ENCODE data around the gene RGS7.
A peak's percentile ranks its signal among the peaks of the same experiment; 100 is the strongest.
"Not testable (repeated sequence)": the region's sequence is repeated elsewhere in the genome, so short reads cannot be mapped to it uniquely, and the experiment has no call there.

The RGS7 gene

DNA sequence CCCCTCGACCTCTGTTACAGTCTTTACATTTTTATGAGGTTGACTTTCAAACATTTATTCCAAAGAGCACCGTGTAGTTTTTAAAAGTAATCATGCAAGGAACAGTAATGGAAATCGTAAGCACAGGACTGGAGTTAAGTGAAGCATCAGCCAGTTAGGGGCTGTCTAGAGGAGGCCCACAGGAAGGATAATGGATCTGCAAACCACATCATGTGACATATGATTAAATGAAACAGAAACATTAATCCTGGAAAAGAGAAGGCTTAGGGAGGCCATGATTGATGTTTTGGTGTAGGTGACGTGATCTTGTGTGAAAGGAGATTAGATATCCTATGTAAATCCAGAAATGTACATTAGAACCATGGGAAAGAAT, 25.0 kb downstream of the RGS7 start:
- FAIRE-seq (no peak), DNase-seq (ENCODE audit: low spot score) (no peak)

DNA sequence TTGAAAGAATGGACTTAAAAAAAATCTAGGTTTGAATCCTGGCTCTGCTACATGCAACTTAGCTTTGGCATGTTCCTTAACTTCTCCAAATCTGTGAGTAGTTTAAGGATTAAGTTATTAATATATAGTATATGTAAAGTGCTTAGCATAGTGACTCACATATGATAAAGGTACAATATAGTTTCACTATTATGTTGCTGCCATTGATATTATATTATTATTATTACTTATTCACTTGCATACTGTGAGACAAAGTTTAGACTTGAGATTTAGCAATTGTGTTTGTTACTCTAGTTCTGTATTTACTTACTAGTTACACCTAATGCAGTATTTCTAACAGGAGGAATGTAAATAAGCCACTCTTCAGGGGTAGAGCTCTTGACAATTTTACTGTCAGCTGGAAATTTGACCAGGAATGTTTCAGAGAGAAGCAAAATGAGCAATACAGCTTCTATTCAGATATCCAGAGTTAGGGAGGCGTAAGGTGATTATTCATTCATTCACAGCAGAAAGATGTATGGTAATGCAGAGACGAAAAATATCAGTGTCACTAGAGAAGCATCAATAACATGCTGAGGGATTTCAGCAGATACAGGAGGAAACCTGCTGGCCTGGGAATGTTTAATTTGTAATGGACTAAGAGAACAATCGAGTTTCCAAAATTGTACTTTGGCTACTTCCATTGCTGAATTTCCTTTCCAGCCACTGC, 25.5 kb downstream of the RGS7 start:
- FAIRE-seq (no peak), DNase-seq (ENCODE audit: low spot score) (no peak)

DNA sequence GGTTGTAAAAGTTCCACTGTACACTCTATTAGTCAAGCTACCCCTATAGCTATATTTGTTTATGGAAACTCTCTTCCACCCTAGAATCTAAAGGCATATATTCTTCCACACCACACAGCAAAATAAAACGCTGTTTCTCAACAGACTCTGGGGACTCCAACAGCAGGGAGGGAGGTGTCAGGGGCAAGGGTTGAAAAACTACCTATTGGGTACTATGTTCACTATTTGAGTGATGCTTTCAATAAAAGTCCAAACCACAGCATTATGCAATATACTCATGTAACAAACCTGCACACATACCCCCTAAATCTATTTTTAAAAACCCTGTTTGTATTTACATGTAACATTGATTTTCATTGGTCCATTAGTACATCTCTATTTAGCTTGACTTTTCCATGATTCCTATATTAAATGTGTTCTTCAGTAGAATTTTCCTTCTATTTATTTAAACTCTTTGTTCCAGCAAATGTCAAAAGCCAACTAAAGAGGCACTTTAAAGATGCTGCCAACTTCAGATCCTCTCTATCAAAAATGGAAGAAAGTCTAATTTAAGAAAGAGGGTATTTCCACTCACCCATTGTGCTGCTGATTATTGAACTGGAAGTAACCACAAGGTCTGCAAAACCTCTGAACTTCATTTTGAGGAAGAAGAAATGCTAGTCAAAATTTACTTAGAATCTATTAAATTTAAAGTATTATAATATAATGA, 26.2 kb downstream of the RGS7 start:
- FAIRE-seq (no peak), DNase-seq (ENCODE audit: low spot score) (no peak)

DNA sequence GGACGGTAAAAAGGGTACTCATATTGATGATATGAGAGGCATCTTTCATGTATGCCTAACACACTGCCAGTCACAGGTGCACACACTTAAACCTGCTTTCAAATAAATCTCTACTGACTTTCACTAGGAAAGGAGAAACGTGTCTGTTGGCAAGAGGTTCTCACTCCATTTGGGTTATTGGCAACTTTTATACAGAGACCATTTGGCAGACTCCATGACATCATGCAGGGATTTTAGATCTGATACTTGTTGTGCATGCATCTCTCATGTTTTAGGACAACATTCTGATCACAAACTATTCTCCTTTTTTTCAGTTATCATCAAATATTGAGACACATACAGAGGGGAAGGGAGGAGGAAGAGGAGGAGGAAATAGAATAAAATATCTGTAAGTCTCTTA, 31.5 kb downstream of the RGS7 start:
- no peak for FAIRE-seq
- no peak for DNase-seq (ENCODE audit: low spot score)

DNA sequence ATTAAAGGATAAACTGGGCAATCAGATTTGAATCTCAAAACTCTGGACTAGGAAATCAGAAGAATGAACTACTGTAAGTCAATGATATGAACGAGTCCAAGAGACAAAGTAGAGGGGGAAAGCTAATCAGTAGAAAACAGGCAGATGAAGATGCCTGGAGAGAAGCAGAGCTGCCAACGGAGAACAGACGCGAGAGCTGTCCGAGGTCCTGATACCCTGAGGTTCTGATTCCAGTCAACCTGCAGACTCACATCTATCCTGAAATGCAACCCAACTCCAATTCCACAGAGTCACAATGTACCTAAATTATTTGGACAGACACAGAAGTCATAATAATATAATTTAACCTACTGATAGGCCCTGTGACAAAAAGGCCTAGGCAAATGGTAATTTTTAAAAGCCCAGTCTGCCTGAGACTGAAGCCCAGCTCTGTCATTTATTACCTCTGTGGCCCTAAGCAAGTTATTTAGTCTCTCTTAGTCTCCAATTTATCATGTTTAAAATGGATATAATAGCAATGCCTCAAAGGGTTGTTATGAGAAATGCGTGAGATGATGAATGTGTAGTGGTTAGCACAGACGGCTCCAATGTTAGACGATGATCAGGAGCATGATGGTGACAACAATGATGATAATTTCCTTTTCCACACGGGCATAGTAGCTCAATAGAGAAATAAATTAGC, 33.4 kb downstream of the RGS7 start:
- no peak for DNase-seq (ENCODE audit: low spot score)
- no peak for FAIRE-seq

DNA sequence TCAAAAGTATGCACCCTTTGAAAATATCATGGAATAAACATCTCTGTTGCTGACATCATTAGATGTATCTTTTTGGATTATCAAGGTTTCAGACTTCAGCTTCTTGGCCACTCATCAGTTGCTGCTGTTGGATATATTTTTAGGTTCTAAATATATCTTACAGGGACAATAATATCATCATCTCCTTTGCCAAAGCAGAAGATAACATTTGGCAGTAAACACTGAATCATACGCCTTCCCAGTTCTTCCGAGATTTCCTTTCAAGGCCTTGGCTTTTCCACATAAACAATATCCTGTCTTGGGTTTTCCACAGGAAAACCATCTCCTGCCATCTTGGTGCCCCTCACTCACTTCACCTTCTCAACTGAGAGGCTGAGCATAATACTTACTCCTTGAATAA, 39.3 kb downstream of the RGS7 start:
- DNase-seq (ENCODE audit: low spot score) (no peak), FAIRE-seq (no peak)

DNA sequence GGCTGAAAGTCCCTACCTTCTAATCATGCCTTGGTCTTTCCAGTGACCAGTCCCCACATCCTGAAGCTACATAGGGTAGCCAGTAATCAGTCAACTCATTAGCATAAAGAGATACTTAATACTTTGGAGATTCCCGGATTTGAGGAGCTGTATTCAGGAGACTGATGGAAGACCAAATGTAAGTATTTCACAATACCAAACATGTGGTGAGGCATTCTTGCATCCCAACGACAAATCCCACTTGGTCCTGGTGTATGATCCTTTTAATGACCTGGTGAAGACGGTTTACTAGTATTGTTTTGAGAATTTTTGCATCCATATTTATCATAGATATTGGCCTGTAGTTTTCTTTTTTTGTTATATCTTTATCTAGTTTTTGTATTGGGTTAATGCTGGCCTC, 40.6 kb downstream of the RGS7 start:
- no peak for FAIRE-seq

DNA sequence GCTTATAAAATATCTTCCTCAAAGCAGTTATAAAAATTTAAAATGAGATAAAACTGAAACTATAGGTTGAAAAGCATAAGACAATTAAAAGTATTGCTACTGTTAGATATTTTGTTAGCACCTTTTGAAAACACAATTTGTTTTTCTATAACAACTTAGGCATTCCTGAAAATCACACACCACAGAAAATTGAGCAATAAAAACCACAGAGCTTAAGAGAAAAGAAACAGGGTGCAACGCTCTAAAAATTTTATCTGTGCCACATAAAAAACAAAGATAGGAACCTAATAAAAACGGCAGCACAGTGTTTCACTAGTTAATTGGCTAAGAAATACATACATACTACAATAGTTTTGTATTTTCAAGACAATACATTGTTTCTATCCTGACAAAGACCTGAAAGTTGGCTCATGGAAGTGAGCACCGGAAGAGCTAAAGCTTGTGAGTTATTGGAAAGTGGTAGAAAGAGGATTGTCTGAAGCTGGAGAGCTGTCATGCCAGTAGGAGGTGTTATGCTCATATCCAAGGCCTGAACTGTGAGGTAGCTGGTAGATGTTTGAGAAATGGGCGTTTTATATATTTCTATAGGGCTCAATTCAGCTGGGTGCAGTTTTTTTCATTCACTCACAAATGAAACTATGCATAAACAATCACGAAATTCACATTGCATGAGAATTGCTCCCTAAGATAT, 45.8 kb downstream of the RGS7 start:
- FAIRE-seq (no peak), DNase-seq (ENCODE audit: low spot score) (no peak)

More for the DNA sequence above, 40.6 kb downstream of the RGS7 start:
- DNase-seq (ENCODE audit: low spot score), result no peak

DNA sequence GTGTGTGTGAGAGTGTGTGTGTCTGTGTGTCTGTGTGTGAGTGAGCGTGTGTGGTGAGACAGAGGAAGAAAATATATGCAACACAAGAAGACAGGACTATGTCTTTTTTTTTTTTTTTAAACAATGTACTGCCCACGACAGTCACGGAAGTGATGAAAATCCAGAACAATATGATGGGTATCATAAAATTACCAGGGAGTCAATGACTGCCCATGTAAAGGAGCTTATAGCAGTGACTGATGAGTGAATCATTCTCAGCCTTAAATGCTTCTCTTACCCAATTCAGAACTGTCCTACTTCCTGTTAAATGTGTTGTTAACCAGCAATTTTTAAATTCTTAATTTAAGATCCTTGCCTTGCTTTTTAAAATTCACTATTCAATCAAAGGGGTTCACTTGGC, 46.6 kb downstream of the RGS7 start:
- no peak for FAIRE-seq
- peak; percentile 38 for DNase-seq (ENCODE audit: low spot score)

DNA sequence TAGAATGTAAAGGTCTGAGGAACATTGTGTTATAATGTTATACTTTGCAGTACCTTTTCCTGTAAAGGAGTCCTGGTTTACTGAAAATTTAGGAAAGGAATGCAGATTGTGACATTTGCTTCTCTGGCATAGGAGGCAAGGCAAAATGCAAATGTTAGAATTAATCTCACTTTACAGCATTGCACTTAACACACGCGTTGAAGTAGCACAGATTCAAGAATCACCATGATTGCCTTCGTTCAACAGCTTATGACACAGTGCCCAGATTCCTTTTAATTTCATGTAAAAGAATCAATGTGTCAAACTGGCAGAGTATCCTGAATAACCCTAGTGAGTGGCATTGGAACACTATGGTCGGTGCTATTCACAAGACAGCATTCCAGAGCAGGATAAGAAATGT, 47.4 kb downstream of the RGS7 start:
- DNase-seq (ENCODE audit: low spot score), result no peak
- FAIRE-seq, result no peak

DNA sequence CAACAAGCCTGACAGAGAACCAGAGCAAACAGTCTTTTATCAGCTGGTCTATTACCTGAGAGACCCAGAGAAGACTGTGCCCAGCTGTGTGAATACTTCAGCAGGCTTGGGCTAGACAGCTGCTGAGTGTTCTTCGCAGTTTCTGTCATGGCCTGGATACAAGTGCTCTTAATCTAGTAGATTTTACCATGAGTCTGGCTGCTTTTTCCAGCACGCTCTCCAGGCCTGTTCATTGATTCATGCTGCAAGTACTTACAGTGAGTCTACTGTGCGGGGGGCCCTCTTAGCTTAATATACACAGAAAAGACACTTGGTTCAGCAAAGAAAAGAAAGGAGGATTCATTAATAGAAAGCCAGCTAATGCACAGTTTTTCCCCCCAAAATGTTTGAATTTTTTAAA, 48.5 kb downstream of the RGS7 start:
- FAIRE-seq (no peak), DNase-seq (ENCODE audit: low spot score) (no peak)

DNA sequence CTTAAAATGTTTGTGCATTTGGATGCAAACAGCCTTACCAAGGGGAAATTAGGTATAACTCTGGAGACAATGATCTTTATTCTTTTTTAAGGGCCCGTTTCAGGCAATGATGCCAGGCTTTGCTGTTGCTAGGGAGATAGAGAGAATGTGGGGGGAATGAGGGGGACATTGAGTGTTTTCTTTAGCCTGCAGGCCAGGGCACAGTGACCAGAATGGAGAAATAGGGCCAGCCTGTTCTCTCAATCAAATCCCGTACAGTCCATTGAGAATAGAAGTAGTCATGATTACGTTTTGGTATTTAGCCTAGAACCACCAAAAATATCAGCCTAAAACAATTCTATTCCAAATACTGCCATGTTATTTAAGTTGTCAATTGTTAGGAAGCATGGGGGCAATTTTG, 49.0 kb downstream of the RGS7 start:
- no peak for DNase-seq (ENCODE audit: low spot score)
- FAIRE-seq, result no peak

DNA sequence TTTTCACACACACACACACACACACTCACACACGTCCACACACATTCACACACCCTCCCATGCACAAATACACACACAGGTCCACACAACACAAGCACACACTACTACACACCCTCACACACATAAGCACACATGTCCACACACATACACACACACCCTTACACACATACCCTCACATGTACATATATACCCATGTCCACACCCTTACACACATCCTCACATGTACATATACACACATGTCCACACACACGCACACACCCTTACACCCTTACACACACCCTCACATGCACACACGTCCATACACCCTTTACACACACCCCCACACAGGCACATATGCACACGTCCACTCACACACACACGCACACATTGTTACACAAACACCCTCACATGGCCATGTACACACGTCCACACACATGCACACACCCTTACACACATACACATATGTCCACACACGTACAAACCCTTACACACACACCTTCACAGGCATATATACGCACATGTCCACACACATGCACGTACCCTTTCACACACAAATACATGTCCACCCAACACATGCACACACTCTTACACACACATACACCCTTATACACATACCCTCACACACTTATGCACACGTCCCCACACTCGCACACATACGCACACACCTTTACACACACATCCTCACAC, 50.7 kb downstream of the RGS7 start:
- DNase-seq (ENCODE audit: low spot score) (no peak), FAIRE-seq (no peak)

DNA sequence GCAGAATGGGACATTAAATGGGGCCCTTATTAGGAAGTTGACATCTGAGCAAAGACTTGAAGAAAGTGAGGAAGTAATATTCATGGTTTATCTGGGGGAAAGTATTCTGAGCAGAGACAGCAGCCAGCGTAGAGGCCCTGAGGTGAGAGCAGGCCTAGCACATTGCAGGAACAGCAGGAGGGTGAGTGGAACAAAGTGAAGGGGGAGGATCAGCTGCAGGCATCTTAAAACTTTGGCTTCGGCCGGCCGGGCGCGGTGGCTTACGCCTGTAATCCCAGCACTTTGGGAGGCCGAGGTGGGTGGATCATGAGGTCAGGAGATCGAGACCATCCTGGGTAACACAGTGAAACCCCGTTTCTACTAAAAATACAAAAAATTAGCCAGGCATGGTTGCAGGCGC, 55.0 kb downstream of the RGS7 start:
- not testable (repeated sequence) for DNase-seq (ENCODE audit: low spot score); FAIRE-seq

DNA sequence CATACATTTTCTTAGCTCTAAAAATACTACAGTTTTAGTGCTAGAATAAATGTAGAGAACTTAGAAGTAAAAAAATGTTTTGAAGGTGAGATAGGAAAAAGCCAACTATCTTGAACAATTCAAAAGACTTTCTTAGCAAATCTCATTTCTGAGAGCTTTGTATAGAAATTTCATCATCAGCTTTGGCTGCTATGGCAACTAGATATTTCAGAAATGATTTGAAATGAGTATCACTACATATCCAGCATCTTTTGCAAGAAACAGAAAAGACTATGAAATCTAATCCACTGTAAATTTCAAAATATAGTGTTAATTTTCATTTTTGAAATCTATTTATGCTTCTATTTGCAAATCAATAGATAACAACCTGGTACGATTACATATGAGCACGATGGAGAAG, 57.7 kb downstream of the RGS7 start:
- FAIRE-seq (no peak), DNase-seq (ENCODE audit: low spot score) (no peak)

DNA sequence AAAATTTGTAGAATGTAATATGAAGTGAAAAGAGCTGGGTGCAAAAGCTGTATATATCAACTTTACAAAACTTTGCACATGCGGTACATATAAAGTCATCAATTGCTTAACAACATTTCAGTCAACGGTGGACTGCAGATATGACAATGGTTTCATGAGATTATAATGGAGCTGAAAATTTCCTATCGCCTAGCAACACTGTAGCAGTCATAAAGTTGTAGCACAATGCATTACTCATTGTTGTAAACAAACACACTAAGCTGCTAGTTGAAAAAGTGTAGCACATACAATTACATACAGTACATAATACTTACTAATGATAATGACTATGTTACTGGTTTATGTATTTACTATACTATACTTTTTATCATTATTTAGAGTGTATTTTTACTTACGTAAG, 64.0 kb downstream of the RGS7 start:
- FAIRE-seq, result no peak

DNA sequence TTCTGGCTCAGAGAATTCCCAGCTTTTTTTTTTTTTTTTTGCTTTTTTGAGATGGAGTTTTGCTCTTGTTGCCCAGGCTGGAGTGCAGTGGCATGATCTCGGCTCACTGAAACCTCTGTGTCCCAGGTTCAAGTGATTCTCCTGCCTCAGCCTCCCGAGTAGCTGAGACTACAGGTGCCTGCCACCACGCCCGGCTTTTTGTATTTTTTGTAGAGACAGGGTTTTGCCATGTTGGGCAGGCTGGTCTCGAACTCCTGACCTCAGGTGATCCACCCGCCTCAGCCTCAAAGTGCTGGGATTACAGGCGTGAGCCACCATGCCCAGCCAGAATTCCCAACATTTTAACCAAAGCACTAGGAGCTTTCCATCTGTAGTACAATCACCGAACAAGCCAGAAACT, 65.5 kb downstream of the RGS7 start:
- FAIRE-seq; DNase-seq (ENCODE audit: low spot score): not testable (repeated sequence)

More for the DNA sequence above, 64.0 kb downstream of the RGS7 start:
- DNase-seq (ENCODE audit: low spot score), result no peak

DNA sequence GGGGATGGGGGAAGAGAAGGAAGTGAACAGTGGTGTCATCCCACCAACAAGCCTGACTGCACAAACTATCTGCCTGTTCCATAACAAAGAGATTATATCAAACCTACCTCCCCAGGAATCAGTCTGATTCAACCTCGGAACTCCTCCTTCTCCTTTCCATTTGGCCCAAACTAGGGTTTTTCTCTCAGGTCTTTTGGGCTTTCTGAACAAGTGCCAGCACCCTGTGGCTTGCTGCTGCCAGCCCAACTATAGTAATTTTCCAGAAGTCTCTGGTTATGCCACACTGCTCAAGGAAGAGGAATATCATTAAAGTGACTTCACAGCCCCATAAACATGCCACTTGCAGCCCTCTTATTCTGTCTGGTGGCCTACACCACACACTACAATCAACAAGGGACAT, 70.5 kb downstream of the RGS7 start:
- no peak for FAIRE-seq
- DNase-seq (ENCODE audit: low spot score), result no peak

DNA sequence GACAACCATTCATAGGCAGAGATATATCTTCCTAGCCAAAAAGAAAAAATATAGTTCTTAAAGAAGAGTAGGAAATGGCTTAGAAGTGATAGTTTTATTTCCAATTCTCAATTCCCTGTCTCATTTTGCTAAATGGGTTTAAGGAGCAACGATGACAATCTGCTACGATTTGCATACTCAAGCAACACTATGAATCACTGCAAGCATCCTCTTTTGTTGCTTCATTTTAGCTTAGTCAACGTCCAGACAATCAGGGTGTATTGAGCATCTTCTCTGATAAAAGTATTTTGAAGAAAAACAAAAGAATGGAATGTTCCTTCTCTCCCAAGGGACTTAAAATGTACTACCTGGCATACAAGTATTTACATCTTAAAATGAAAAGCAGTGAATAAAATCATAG, 80.6 kb downstream of the RGS7 start:
- DNase-seq (ENCODE audit: low spot score), result no peak
- no peak for FAIRE-seq

DNA sequence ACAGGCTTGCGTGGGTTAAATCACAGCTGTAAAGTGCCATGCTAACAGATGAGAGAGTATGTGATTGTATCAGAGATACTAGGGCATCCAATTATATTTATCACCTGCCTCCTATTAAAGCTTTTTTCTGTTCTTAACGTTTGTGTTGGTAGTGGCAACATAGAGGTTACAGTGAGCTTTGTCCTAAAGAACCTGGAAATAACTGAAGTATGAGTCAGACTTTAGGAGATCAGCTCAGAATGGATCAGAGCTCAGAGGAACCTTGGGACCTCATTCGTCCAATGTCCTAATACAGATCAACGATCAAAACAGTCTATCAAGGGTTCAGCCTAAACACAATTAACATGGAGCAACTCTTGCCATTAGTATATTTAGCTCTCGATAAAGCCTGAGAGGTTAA, 81.0 kb downstream of the RGS7 start:
- DNase-seq (ENCODE audit: low spot score) (no peak), FAIRE-seq (no peak)

DNA sequence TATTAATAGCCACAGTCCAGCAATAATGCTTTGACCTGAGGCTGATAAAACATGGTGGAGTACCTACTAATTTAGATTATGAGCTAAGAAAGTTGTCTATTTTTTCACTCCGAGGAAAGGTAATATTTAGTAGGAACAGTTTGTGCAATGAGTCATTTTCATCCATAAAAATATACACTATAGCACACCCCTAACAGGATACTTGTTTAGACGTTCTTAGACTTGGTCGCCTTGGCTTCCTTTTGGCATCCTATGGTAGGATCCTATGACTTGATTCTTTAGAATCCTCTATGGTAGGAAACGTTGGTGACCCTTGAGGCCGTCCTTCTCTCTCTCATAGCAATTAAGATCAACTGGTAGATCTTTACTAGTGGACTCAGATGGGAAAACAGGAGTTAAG, 81.8 kb downstream of the RGS7 start:
- DNase-seq (ENCODE audit: low spot score), result no peak
- no peak for FAIRE-seq

DNA sequence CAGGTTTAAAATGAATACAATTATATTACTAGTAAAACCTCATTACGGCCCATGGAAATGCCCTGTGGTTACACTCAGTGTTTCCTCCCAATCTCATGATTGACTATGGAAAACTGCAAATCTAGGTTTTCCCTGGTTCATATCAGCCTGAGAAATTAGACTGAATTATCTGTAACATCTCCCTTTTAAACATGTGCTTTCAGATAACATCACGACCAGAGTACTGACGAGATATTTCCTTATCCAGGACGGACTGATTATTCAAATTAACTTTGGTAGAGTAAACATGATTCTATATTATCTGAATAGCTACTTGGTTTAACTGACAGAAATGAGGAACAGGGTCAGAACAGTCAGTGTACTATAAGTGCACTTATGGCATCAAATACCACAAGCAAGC, 82.3 kb downstream of the RGS7 start:
- DNase-seq (ENCODE audit: low spot score) (no peak), FAIRE-seq (no peak)
